PC-9 (cell line): ENCODE measurements around the gene AP1B1. TPM values are rescaled to one million over a fixed set of nuclear protein-coding genes. Genes with fewer than 3 reads are reported as not detected.

Source experiments
- BruUV-seq: library from RNA; stranded (reverse); fragments of 400-500 nt; replicated peaks from 2 replicates; lab custom pipeline; 2021; lab: Mats Ljungman, UMichigan
- CTCF ChIA-PET: fragments of 300-600 bp; sonication (Branson Sonifier 250); formaldehyde crosslinking; loops from one replicate; lab custom pipeline; 2022; ENCODE audit warnings: antibody characterized with exemption; lab: Charles Lee
- POLR2A ChIA-PET: fragments of 300-600 bp; sonication (Branson Sonifier 250); formaldehyde crosslinking; loops from one replicate; lab custom pipeline; 2022; ENCODE audit warnings: antibody characterized with exemption; ENCODE audit not compliant: unreplicated experiment; lab: Charles Lee
- DNase-seq, 2 experiments: peaks; one replicate each; pipeline versions ENCODE4 v3.0.0 to v3.0.0-alpha.2; 2015 to 2022; ENCODE audit warnings: mixed read lengths in 1 of 2
- H2AFZ ChIP-seq: fragments of 200-600 bp; sonication (generic); 2 replicates; pipeline ENCODE4 v1.8.1; 2017; ENCODE audit warnings: antibody characterized with exemption
- H3F3A ChIP-seq: fragments of 200-600 bp; sonication (generic); 2 replicates; pipeline ENCODE4 v1.8.1; 2017; ENCODE audit warnings: antibody characterized with exemption, mild to moderate bottlenecking, low read depth; ENCODE audit not compliant: insufficient read depth
- H3K27ac ChIP-seq: fragments of 200-600 bp; sonication (generic); 2 replicates; pipeline ENCODE4 v1.6.1; 2016; ENCODE audit warnings: mixed run types
- H3K27me3 ChIP-seq: fragments of 200-600 bp; sonication (generic); 2 replicates; pipeline ENCODE4 v1.6.1; 2016; ENCODE audit warnings: low read depth, mixed run types; ENCODE audit not compliant: insufficient read depth
- H3K36me3 ChIP-seq: fragments of 200-600 bp; sonication (generic); 2 replicates; pipeline ENCODE4 v1.6.1; 2016; ENCODE audit warnings: low read depth, mixed run types
- H3K4me1 ChIP-seq: fragments of 200-600 bp; sonication (generic); replicated peaks from 2 replicates; pipeline ENCODE4 v1.6.1; 2016; ENCODE audit warnings: mixed run types; ENCODE audit not compliant: insufficient read depth
- H3K4me2 ChIP-seq: fragments of 200-600 bp; sonication (generic); 2 replicates; pipeline ENCODE4 v1.6.1; 2017; ENCODE audit warnings: mixed run types
- H3K4me3 ChIP-seq: fragments of 200-600 bp; sonication (generic); 2 replicates; pipeline ENCODE4 v1.6.1; 2016; ENCODE audit warnings: mixed run types
- H3K79me2 ChIP-seq: fragments of 200-600 bp; sonication (generic); 2 replicates; pipeline ENCODE4 v1.6.1; 2017; ENCODE audit warnings: low read depth, mixed run types
- H3K9me2 ChIP-seq: fragments of 200-600 bp; sonication (generic); 2 replicates; pipeline ENCODE4 v1.8.1; 2017; ENCODE audit warnings: mild to moderate bottlenecking; ENCODE audit not compliant: insufficient read depth
- H3K9me3 ChIP-seq: fragments of 200-600 bp; sonication (generic); 2 replicates; pipeline ENCODE4 v1.8.1; 2016; ENCODE audit warnings: low read depth; ENCODE audit not compliant: insufficient read depth
- H4K20me1 ChIP-seq: fragments of 200-600 bp; sonication (generic); 2 replicates; pipeline ENCODE4 v1.8.1; 2017; ENCODE audit not compliant: insufficient read depth
- CTCF ChIP-seq: fragments of 200-600 bp; sonication (generic); conservative IDR thresholded peaks from 2 replicates; pipeline ENCODE4 v1.6.1; 2017; ENCODE audit warnings: mixed run types, antibody characterized with exemption, mild to moderate bottlenecking, moderate library complexity
- EZH2 ChIP-seq: fragments of 200-600 bp; sonication (generic); IDR thresholded peaks from 2 replicates; pipeline ENCODE4 v1.8.0; 2017; ENCODE audit warnings: antibody characterized with exemption, low read depth
- intact Hi-C: fragments of 100-400 bp; cut with micrococcal nuclease; formaldehyde crosslinking; loops from one replicate; pipeline ENCODE4 v1.10.0; 2022; ENCODE audit not compliant: unreplicated experiment
- total RNA-seq: library from RNA; stranded (reverse); gene quantifications from 2 replicates; pipeline ENCODE4 v1.2.3, GENCODE V29; 2021

The AP1B1 gene
- total RNA-seq, 1 experiment from 2014 or later, result 50.8 TPM

- H3K27ac ChIP-seq, result no peak overlapping the region
- H3K4me3 ChIP-seq, result no peak overlapping the region
- H3K4me2 ChIP-seq, result no peak overlapping the region
- no peaks in the 10 kb centered on the region for H3K27me3 ChIP-seq
- intact Hi-C loops, result loop anchor here (10.0 kb wide), 1 partner anchor 84 kb away; the partner anchor contains the start of gene AP1B1
- peaks cover 53% of the 10 kb centered on the region for H4K20me1 ChIP-seq
- no peak overlapping the region for H2AFZ ChIP-seq
- CTCF ChIA-PET, result no interaction called here
- DNase-seq, result no peak
- H3K36me3 ChIP-seq, result peaks cover 21% of the 10 kb centered on the region
- H3K9me3 ChIP-seq, result no peaks in the 10 kb centered on the region
- no peaks in the 10 kb centered on the region for H3K79me2 ChIP-seq
- POLR2A ChIA-PET, result interaction anchor here (0.6 kb wide), 1 partner anchor 578 kb away, joined by 4 read pairs; no protein-coding TSS in a partner anchor
- TF ChIP-seq EZH2 (no peak), CTCF (no peak)
- H3F3A ChIP-seq, result peaks cover 85% of the 10 kb centered on the region
- no peaks in the 10 kb centered on the region for H3K9me2 ChIP-seq
- no peaks in the 10 kb centered on the region for H3K4me1 ChIP-seq
- no TSS peak for BruUV-seq
Observed at GRCh38 chr22:29300807-29301601, 87.4 kb downstream of the AP1B1 start.

- no peaks in the 10 kb centered on the region for H3K9me3 ChIP-seq
- no peak overlapping the region for H3K4me3 ChIP-seq
- no peaks in the 10 kb centered on the region for H3K4me1 ChIP-seq
- H3K27ac ChIP-seq, result no peak overlapping the region
- H3K79me2 ChIP-seq, result no peaks in the 10 kb centered on the region
- no peak overlapping the region for H2AFZ ChIP-seq
- TF ChIP-seq EZH2, result no peak
- TF ChIP-seq CTCF, result no peak
- H3F3A ChIP-seq, result peaks cover 85% of the 10 kb centered on the region
- ChIA-PET POLR2A (no interaction called here), CTCF (no interaction called here)
- no peaks in the 10 kb centered on the region for H3K27me3 ChIP-seq
- intact Hi-C loops, result loop anchor here (10.0 kb wide), 1 partner anchor 84 kb away; the partner anchor contains the start of gene AP1B1
- BruUV-seq, result no TSS peak
- peaks cover 26% of the 10 kb centered on the region for H3K36me3 ChIP-seq
- DNase-seq, result no peak
- H3K4me2 ChIP-seq, result no peak overlapping the region
- H3K9me2 ChIP-seq, result no peaks in the 10 kb centered on the region
- peaks cover 59% of the 10 kb centered on the region for H4K20me1 ChIP-seq
Observed at GRCh38 chr22:29300467-29300806, 87.9 kb downstream of the AP1B1 start.

GRCh38 chr22:29299136-29299900, 89.1 kb downstream of the AP1B1 start:
- no peaks in the 10 kb centered on the region for H3K9me2 ChIP-seq
- H4K20me1 ChIP-seq, result peaks cover 70% of the 10 kb centered on the region
- H3K4me1 ChIP-seq, result no peaks in the 10 kb centered on the region
- ChIA-PET POLR2A (no interaction called here), CTCF (no interaction called here)
- peaks cover 90% of the 10 kb centered on the region for H3F3A ChIP-seq
- no peaks in the 10 kb centered on the region for H3K9me3 ChIP-seq
- no peak overlapping the region for H3K4me3 ChIP-seq
- intact Hi-C loops, result no loop called here
- H3K36me3 ChIP-seq, result peaks cover 36% of the 10 kb centered on the region
- H3K27me3 ChIP-seq, result no peaks in the 10 kb centered on the region
- H2AFZ ChIP-seq, result no peak overlapping the region
- H3K4me2 ChIP-seq, result no peak overlapping the region
- H3K79me2 ChIP-seq, result no peaks in the 10 kb centered on the region
- no peak for DNase-seq
- no peak for TF ChIP-seq EZH2
- no peak for TF ChIP-seq CTCF
- no peak overlapping the region for H3K27ac ChIP-seq
- TSS peak; percentile 65 for BruUV-seq
